Fibroblast of lung (primary cell): ENCODE measurements around the gene EML2.

Experiments
- CTCF ChIP-seq, 2 donors: IDR thresholded peaks in 1 of 2; conservative IDR thresholded peaks in 1 of 2; 1 replicate in 1 of 2; 2 replicates in 1 of 2; pipeline ENCODE4 v1.5.1; 2011 to 2012; ENCODE audit warnings: low read length in 2 of 2, control low read depth in 1 of 2, inconsistent platforms in 1 of 2, low read depth in 1 of 2, mild to moderate bottlenecking in 1 of 2
- EZH2 ChIP-seq: IDR thresholded peaks from 2 replicates; pipeline ENCODE4 v1.5.1; 2012; ENCODE audit warnings: low read length, control low read depth, mild to moderate bottlenecking; ENCODE audit errors: missing control alignments

GRCh38 chr19:45608948-45609347 lies 30.2 kb downstream of the EML2 start:
- TF ChIP-seq CTCF (conservative IDR thresholded peaks at IDR 0.05 in 1 of 2, IDR thresholded peaks at IDR 0.05 in 1 of 2; ENCODE audit: low read depth in 1 of 2, low read length in 2 of 2) (no peak), EZH2 (no peak)
